K562 (cell line): ENCODE results near the gene HGS. TPM values are rescaled to one million over a fixed set of nuclear protein-coding genes. Genes with fewer than 3 reads are reported as not detected.

ENCODE experiments used
- ATAC-seq: fragments of 200-7000 bp; cut with Tn5 transposase; 3 replicates; pipeline ENCODE4 v1.9.1; 2020; ENCODE audit warnings: moderate library complexity
- BruUV-seq: library from RNA; stranded (reverse); fragments of 400-500 nt; replicated peaks from 2 replicates; lab custom pipeline; 2021; lab: Mats Ljungman, UMichigan
- CTCF ChIA-PET: fragments of 300-600 bp; formaldehyde crosslinking; extraction: SDS; loops from one replicate; lab custom pipeline; 2021; ENCODE audit warnings: low intra/inter-chr PET ratio; lab: Yijun Ruan, JAX
- POLR2A ChIA-PET: fragments of 300-600, 350-650 bp; sonication (Branson Sonifier 250); formaldehyde crosslinking; extraction: SDS; loops from one replicate; lab custom pipeline; 2021; ENCODE audit warnings: antibody characterized with exemption, inconsistent platforms; lab: Yijun Ruan, JAX
- DNase-seq, 4 experiments: peaks; one replicate each; pipeline versions ENCODE4 v3.0.0 to v3.0.0-alpha.2; 2011 to 2018; ENCODE audit warnings: low spot score in 3 of 4, mixed read lengths in 3 of 4; ENCODE audit errors: extremely low read depth in 1 of 4
- FAIRE-seq: peaks from 2 replicates; lab custom pipeline; 2011; peaks lifted over from hg19 to GRCh38; lab: Jason Lieb, UNC
- H2AFZ ChIP-seq: 2 replicates; pipeline ENCODE4 v1.6.0; 2011; ENCODE audit warnings: low read depth, low read length, control low read depth, inconsistent platforms
- H3K27ac ChIP-seq: fragments of 200-600 bp; 3 replicates; pipeline ENCODE4 v1.8.0; 2011; ENCODE audit warnings: low read depth, mild to moderate bottlenecking, control low read depth, inconsistent platforms, low read length, moderate library complexity, mixed read lengths; ENCODE audit errors: extremely low read depth
- H3K27me3 ChIP-seq, 2 experiments: fragments of 300-600 bp in 1 of 2; 2 replicates in 1 of 2; 3 replicates in 1 of 2; pipeline versions ENCODE4 v1.6.0 to v1.8.0; 2011; ENCODE audit warnings: inconsistent platforms in 2 of 2, low read length in 2 of 2, mild to moderate bottlenecking in 1 of 2, mixed read lengths in 1 of 2, moderate library complexity in 1 of 2; ENCODE audit not compliant: control insufficient read depth in 2 of 2, insufficient read depth in 2 of 2
- H3K36me3 ChIP-seq: fragments of 300-600 bp; 3 replicates; pipeline ENCODE4 v1.8.0; 2011; ENCODE audit warnings: mild to moderate bottlenecking, low read length, inconsistent platforms; ENCODE audit not compliant: control insufficient read depth, insufficient read depth
- H3K4me1 ChIP-seq, 2 experiments: fragments of 200-600 bp in 1 of 2; replicated peaks in 1 of 2; 2 replicates in 1 of 2; 3 replicates in 1 of 2; pipeline versions ENCODE4 v1.5.1 to v1.8.0; 2011; ENCODE audit warnings: inconsistent platforms in 2 of 2, low read length in 2 of 2, mild to moderate bottlenecking in 1 of 2, mixed read lengths in 1 of 2, moderate library complexity in 1 of 2; ENCODE audit not compliant: control insufficient read depth in 2 of 2, insufficient read depth in 2 of 2
- H3K4me2 ChIP-seq: 2 replicates; pipeline ENCODE4 v1.6.1; 2011; ENCODE audit warnings: low read length, control low read depth, inconsistent platforms, mixed read lengths; ENCODE audit not compliant: insufficient read depth
- H3K4me3 ChIP-seq: fragments of 200-600 bp; sonication (generic), shearing (Covaris generic); 2 replicates; pipeline ENCODE4 v1.5.1; 2016; ENCODE audit warnings: control low read depth, inconsistent platforms
- H3K79me2 ChIP-seq: fragments of 200-600 bp; 3 replicates; pipeline ENCODE4 v1.8.0; 2011; ENCODE audit warnings: low read length, inconsistent platforms; ENCODE audit not compliant: control insufficient read depth, insufficient read depth
- H3K9ac ChIP-seq, 2 experiments: 2 replicates each; pipeline versions ENCODE4 v1.6.0 to v1.6.1; 2011; ENCODE audit warnings: low read depth in 2 of 2, low read length in 2 of 2, control low read depth in 1 of 2, inconsistent platforms in 1 of 2, mild to moderate bottlenecking in 1 of 2, mixed read lengths in 1 of 2; ENCODE audit not compliant: insufficient read depth in 1 of 2
- H3K9me1 ChIP-seq: one replicate; pipeline ENCODE4 v1.6.0; 2011; ENCODE audit warnings: inconsistent platforms, mild to moderate bottlenecking, low read length, moderate library complexity; ENCODE audit not compliant: control insufficient read depth, insufficient read depth
- H3K9me3 ChIP-seq: replicated peaks from 2 replicates; pipeline ENCODE4 v1.5.1; 2011; ENCODE audit warnings: low read depth, low read length, inconsistent platforms; ENCODE audit not compliant: control insufficient read depth, insufficient read depth
- H4K20me1 ChIP-seq: replicated peaks from 2 replicates; pipeline ENCODE4 v1.6.1; 2011; ENCODE audit warnings: low read length, inconsistent platforms, mixed read lengths; ENCODE audit not compliant: control insufficient read depth, insufficient read depth
- ATF1 ChIP-seq, 2 experiments: fragments of 450-650 bp in 1 of 2; IDR thresholded peaks; 2 replicates each; pipeline ENCODE4 v1.6.1; 2016; ENCODE audit warnings: missing compliant biosample characterization in 1 of 2, missing genetic modification characterization in 1 of 2
- CC2D1A ChIP-seq: fragments of 450-650 bp; IDR thresholded peaks from 2 replicates; pipeline ENCODE4 v1.6.1; 2017; ENCODE audit warnings: mild to moderate bottlenecking
- DNMT1 ChIP-seq: fragments of 450-650 bp; IDR thresholded peaks from 2 replicates; pipeline ENCODE4 v1.6.1; 2016; ENCODE audit warnings: antibody characterized with exemption, mild to moderate bottlenecking
- ETV1 ChIP-seq: fragments of 450-650 bp; conservative IDR thresholded peaks from 2 replicates; pipeline ENCODE4 v1.6.1; 2016; ENCODE audit warnings: missing genetic modification characterization, control low read depth, low read depth, missing compliant biosample characterization
- FOXA1 ChIP-seq: fragments of 450-650 bp; IDR thresholded peaks from 2 replicates; pipeline ENCODE4 v1.6.1; 2016; ENCODE audit warnings: mild to moderate bottlenecking, borderline replicate concordance
- HCFC1 ChIP-seq: IDR thresholded peaks from 2 replicates; pipeline ENCODE4 v1.6.1; 2012; ENCODE audit warnings: low read depth, low read length, improper control_type of control experiment
- KDM5B ChIP-seq: fragments of 200-600 bp; sonication (generic); IDR thresholded peaks from 2 replicates; pipeline ENCODE4 v1.6.1; 2012; ENCODE audit warnings: low read depth, mild to moderate bottlenecking, moderate library complexity, low read length, control low read depth, inconsistent platforms; ENCODE audit not compliant: insufficient replicate concordance
- KLF1 ChIP-seq: fragments of 450-650 bp; IDR thresholded peaks from 2 replicates; pipeline ENCODE4 v1.6.1; 2016; ENCODE audit warnings: missing genetic modification characterization, missing compliant biosample characterization
- KLF13 ChIP-seq: fragments of 450-650 bp; IDR thresholded peaks from 2 replicates; pipeline ENCODE4 v1.6.1; 2016; ENCODE audit warnings: missing genetic modification characterization, low read depth, mild to moderate bottlenecking, missing compliant biosample characterization, moderate library complexity, borderline replicate concordance
- NONO ChIP-seq, 2 experiments: fragments of 200-400 bp in 1 of 2; fragments of 450-650 bp in 1 of 2; formaldehyde crosslinking in 1 of 2; IDR thresholded peaks; 2 replicates each; pipeline ENCODE4 v1.6.1; 2017; ENCODE audit warnings: low read depth in 2 of 2, mild to moderate bottlenecking in 2 of 2, moderate library complexity in 2 of 2, low read length in 1 of 2
- RBM14 ChIP-seq: fragments of 200-400 bp; formaldehyde crosslinking; IDR thresholded peaks from 2 replicates; pipeline ENCODE4 v1.6.1; 2018; ENCODE audit warnings: low read depth, mild to moderate bottlenecking, low read length, moderate library complexity, borderline replicate concordance; ENCODE audit not compliant: insufficient read depth
- SLC30A9 ChIP-seq: fragments of 250-450 bp; sonication (Bioruptor Pico); IDR thresholded peaks from 2 replicates; pipeline ENCODE4 v1.8.0; 2022; ENCODE audit warnings: mild to moderate bottlenecking, moderate library complexity
- ZKSCAN8 ChIP-seq: fragments of 200-800 bp; sonication (Bioruptor generic); IDR thresholded peaks from 2 replicates; pipeline ENCODE4 v1.6.1; 2016; ENCODE audit warnings: missing genetic modification characterization, missing compliant biosample characterization
- WGBS: fragments of 100-300 bp; shearing (Covaris generic); methylation state at CpG from one replicate; pipeline ENCODE4 v1.1.6; 2016; ENCODE audit warnings: low coverage, mixed read lengths; ENCODE audit not compliant: insufficient coverage; ENCODE audit errors: missing lambda C conversion rate; 5-methylcytosine and 5-hydroxymethylcytosine counted together
- in situ Hi-C: fragments of 300-500 bp; cut with MboI; formaldehyde crosslinking; loops from 4 replicates; pipeline ENCODE4 v1.15.0; 2018; ENCODE audit warnings: inconsistent platforms, mixed read lengths
- intact Hi-C: fragments of 100-400 bp; cut with micrococcal nuclease; formaldehyde crosslinking; loops from 2 replicates; pipeline ENCODE4 v1.14.2; 2022
- polyA plus RNA-seq, 8 experiments: library from polyadenylated mRNA; depleted of rRNA in 4 of 8; stranded (reverse) in 5 of 8; unstranded in 3 of 8; fragments of >200 nt; fragmentation: Nextera tagmentation in 2 of 8; fragmentation: Illumina TruSeq in 1 of 8; extraction: Ambion mirVana in 2 of 8; extraction: Trizol in 1 of 8; gene quantifications; 2 replicates each; pipeline versions ENCODE4 v1.2.1 to v1.2.3, GENCODE V29; 2011 to 2014; ENCODE audit warnings: inconsistent platforms in 1 of 8, missing spikeins in 1 of 8
- total RNA-seq, 7 experiments: library from RNA; depleted of rRNA in 6 of 7; stranded (reverse); fragments of >200 nt in 6 of 7; fragmentation: Illumina TruSeq in 2 of 7; extraction: Trizol in 2 of 7; gene quantifications; 2 replicates each; pipeline versions ENCODE4 v1.2.1 to v1.2.3, GENCODE V29; 2011 to 2021; ENCODE audit warnings: low replicate concordance in 1 of 7
- TF ChIP-seq, protein P1 (sequence below): IDR thresholded peaks from 2 replicates; pipeline ENCODE4 v1.6.1; 2016; ENCODE audit warnings: missing genetic modification characterization, missing compliant biosample characterization
- TF ChIP-seq, protein P2 (sequence below): fragments of 450-650 bp; formaldehyde crosslinking; IDR thresholded peaks from 2 replicates; pipeline ENCODE4 v1.4.0; 2022; ENCODE audit warnings: missing genetic modification characterization

Gene HGS
- total and polyA plus RNA-seq, 9 of the 15 experiments (the other 6 are each of a cell fraction or from before 2014, with no cell fraction given) = 3.9 to 176 (median 77.1) TPM

DNA sequence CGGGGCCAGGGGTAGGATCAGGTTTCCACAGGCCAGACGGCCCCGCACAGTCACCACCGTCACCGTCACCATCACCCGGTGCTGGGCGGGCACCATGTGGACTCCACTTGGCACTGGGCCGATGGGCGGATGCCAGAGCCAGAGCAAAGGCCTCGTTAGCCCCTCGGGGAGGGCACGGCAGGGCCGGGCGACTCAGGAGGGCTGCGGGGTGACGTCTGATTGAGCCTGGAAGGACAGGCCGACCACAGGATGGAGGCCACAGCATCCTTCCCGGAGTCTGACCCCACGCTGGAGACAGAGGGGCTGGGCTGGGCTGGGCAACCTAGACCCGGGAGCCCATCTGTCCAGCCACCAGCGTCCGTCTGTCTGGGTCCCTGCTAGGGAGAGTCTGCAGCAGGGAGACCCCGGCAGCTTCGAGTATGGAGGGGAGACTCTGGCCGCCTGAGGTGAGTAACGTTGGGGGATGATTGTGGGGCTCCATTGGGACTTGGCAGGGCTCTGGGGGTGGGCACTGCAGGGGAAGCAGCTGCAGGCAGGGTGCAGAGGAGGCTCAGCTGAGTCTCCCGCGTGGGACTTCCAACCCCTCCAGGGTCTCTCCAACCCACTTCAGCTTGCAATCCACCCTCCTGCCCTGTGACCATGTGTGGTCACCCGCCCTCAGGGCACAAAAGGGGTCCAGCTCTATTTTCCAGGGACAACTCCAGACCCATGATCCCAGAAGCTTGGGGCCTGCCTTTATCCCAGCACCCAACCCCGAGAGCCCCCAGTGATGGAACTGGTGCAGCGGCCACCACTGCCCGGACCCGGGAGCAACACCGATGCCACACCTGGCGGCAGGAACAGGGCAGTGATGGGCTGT, 50.8 kb downstream of the HGS start (continued):
- TF ChIP-seq DNMT1 (no peak), RBM14 (no peak), ETV1 (no peak), KLF13 (tag) (no peak), ATF1 (CRISPR knock-in tag; IDR thresholded peaks at IDR 0.05) (no peak), ATF1 (tag; IDR thresholded peaks at IDR 0.05) (no peak), KLF1 (no peak)
- TF ChIP-seq, all 486 proteins: peak for 0

DNA sequence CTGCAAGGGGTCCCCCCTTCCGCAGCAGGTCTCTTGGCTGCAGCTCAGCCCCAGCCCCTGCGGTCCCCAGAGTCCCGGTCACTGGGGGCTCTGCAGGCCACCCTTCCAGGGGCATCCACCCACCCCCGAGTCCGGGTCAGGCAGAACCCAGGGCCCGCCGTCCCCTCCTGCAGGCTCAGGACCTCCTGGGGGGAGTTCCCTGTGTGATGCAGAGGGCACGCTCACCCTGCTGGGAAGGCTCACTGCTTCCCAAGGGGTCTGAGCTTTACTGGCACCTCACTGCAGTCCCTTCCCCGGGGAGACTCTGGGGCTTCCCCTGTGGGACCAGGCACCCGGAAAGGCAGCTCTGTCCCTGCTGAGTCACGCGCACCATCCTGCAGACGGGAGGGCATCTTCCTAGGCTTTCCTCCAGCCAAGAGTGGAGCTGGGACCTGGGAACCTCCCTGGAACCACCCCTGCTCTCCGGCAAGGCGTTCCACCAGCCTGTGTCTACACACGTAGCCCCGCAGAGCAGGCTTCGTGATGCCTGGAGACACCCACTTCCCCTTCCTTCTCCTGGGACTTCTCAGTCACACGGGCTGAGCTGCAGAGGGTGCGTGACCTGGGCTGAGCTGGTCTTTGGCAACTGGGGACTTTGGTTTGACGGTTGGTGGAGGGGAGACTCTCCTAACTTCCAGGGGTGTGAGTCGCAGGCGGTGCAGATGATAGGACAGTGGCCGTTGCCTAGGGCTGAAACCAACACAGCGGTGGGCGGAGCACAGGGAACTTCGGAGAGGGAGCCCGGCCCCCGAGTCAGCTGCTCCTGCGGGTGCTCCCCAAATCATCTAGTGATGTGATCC, 51.7 kb downstream of the HGS start:
- no peaks in the 10 kb centered on the region for H3K9me1 ChIP-seq
- intact Hi-C loops = no loop called here
- 0 out of 2 replicates have a peak overlapping the region, but pooled peaks have one; percentile 5 for H3K4me3 ChIP-seq
- POLR2A ChIA-PET = interaction anchor here (0.6 to 1.6 kb wide), 10 partner anchors 52 to 227 kb away, joined by 3 to 12 read pairs (median 3); partner anchors contain the start of genes ARL16 and HGS
- CTCF ChIA-PET = no interaction called here
- 20% methylated on average over 29 of the region's 30 CpGs for WGBS
- BruUV-seq = no TSS peak
- in situ Hi-C loops = loop anchor here (5.0 kb wide), 1 partner anchor 72 kb away; no protein-coding TSS in a partner anchor
- H3K9me3 ChIP-seq = no peaks in the 10 kb centered on the region
- FAIRE-seq (peak; percentile 75), ATAC-seq (peak; percentile 58), DNase-seq (peak; percentile 67 to 81 (median 78))
- H3K79me2 ChIP-seq = no peaks in the 10 kb centered on the region
- no peaks in the 10 kb centered on the region for H3K36me3 ChIP-seq
- no peaks in the 10 kb centered on the region for H3K27me3 ChIP-seq
- H3K4me2 ChIP-seq = peak overlapping the region; percentile 77
- H3K9ac ChIP-seq = peak overlapping the region in 1 of 2 experiments; percentile 89; a peak in 2 of 4 replicates
- H3K4me1 ChIP-seq = peaks cover 13 to 58% of the 10 kb centered on the region in 2 experiments; a peak in 4 of 5 replicates
- peak overlapping the region; percentile 90 for H2AFZ ChIP-seq
- H3K27ac ChIP-seq = no peak overlapping the region; the same call in 2 of the 3 replicates
- H4K20me1 ChIP-seq = no peaks in the 10 kb centered on the region
- TF ChIP-seq, protein P1, sequence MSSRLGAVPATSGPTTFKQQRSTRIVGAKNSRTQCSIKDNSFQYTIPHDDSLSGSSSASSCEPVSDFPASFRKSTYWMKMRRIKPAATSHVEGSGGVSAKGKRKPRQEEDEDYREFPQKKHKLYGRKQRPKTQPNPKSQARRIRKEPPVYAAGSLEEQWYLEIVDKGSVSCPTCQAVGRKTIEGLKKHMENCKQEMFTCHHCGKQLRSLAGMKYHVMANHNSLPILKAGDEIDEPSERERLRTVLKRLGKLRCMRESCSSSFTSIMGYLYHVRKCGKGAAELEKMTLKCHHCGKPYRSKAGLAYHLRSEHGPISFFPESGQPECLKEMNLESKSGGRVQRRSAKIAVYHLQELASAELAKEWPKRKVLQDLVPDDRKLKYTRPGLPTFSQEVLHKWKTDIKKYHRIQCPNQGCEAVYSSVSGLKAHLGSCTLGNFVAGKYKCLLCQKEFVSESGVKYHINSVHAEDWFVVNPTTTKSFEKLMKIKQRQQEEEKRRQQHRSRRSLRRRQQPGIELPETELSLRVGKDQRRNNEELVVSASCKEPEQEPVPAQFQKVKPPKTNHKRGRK (tag) = no peak
- TF ChIP-seq SLC30A9 (CRISPR knock-in tag) (no peak), NONO (IDR thresholded peaks at IDR 0.05; ENCODE audit: low read depth in 2 of 2, low read length in 1 of 2) (no peak), FOXA1 (no peak), KDM5B (no peak), HCFC1 (no peak), CC2D1A (no peak), ZKSCAN8 (CRISPR knock-in tag) (no peak)
- TF ChIP-seq, protein P2, sequence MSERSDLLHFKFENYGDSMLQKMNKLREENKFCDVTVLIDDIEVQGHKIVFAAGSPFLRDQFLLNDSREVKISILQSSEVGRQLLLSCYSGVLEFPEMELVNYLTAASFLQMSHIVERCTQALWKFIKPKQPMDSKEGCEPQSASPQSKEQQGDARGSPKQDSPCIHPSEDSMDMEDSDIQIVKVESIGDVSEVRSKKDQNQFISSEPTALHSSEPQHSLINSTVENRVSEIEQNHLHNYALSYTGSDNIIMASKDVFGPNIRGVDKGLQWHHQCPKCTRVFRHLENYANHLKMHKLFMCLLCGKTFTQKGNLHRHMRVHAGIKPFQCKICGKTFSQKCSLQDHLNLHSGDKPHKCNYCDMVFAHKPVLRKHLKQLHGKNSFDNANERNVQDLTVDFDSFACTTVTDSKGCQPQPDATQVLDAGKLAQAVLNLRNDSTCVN (CRISPR knock-in tag) = no peak
